LNCaP clone FGC (cell line): ENCODE results near the gene ECHDC3.

ENCODE experiments used
- DNase-seq: peaks from one replicate; pipeline ENCODE4 v3.0.0-alpha.2; 2011; ENCODE audit warnings: low read depth
- H3K4me3 ChIP-seq: 2 replicates; pipeline ENCODE4 v1.5.1; 2011; ENCODE audit warnings: mild to moderate bottlenecking, low read depth, low read length, control low read depth
- CTCF ChIP-seq: IDR thresholded peaks from 2 replicates; pipeline ENCODE4 v1.5.1; 2012; ENCODE audit warnings: mild to moderate bottlenecking; ENCODE audit not compliant: control insufficient read depth, insufficient read depth; ENCODE audit errors: extremely low read depth

Gene ECHDC3

GRCh38 chr10:11719496-11720259 is 22.5 kb upstream of the ECHDC3 start:
- no peak for DNase-seq
- no peak for TF ChIP-seq CTCF
- no peak overlapping the region for H3K4me3 ChIP-seq

- no peak for TF ChIP-seq CTCF
- DNase-seq: no peak
- H3K4me3 ChIP-seq: no peak overlapping the region
These were observed 21.9 kb upstream of the ECHDC3 start for GRCh38 chr10:11720260-11720741.

GRCh38 chr10:11721806-11722205 is 20.4 kb upstream of the ECHDC3 start:
- no peak for TF ChIP-seq CTCF
- H3K4me3 ChIP-seq: no peak overlapping the region
- no peak for DNase-seq

- no peak overlapping the region for H3K4me3 ChIP-seq
- no peak for DNase-seq
- no peak for TF ChIP-seq CTCF
These were observed 18.8 kb upstream of the ECHDC3 start for GRCh38 chr10:11723359-11723758.

- DNase-seq: peak; percentile 30
- TF ChIP-seq CTCF: peak; percentile 84
- no peak overlapping the region for H3K4me3 ChIP-seq
These were observed 17.0 kb upstream of the ECHDC3 start for GRCh38 chr10:11724938-11725776.

- TF ChIP-seq CTCF: no peak
- no peak overlapping the region for H3K4me3 ChIP-seq
- DNase-seq: no peak
These were observed 16.3 kb upstream of the ECHDC3 start for GRCh38 chr10:11725912-11726311.
